Subcutaneous preadipocyte (primary cell): ENCODE data around the gene CFP. TPM values are rescaled to one million over a fixed set of nuclear protein-coding genes. Genes with fewer than 3 reads are reported as not detected.

Experiments used
- small RNA-seq: library from RNA; depleted of rRNA; stranded (forward); fragments of <200 nt; gene quantifications from one replicate; pipeline ENCODE3, GENCODE V24; 2012
- total RNA-seq: library from RNA; depleted of rRNA; stranded (reverse); fragments of >200 nt; gene quantifications from 2 replicates; pipeline ENCODE4 v1.2.3, GENCODE V29; 2012

The CFP gene
- total RNA-seq, result 0.37 and 0.39 TPM in 2 replicates

DNA sequence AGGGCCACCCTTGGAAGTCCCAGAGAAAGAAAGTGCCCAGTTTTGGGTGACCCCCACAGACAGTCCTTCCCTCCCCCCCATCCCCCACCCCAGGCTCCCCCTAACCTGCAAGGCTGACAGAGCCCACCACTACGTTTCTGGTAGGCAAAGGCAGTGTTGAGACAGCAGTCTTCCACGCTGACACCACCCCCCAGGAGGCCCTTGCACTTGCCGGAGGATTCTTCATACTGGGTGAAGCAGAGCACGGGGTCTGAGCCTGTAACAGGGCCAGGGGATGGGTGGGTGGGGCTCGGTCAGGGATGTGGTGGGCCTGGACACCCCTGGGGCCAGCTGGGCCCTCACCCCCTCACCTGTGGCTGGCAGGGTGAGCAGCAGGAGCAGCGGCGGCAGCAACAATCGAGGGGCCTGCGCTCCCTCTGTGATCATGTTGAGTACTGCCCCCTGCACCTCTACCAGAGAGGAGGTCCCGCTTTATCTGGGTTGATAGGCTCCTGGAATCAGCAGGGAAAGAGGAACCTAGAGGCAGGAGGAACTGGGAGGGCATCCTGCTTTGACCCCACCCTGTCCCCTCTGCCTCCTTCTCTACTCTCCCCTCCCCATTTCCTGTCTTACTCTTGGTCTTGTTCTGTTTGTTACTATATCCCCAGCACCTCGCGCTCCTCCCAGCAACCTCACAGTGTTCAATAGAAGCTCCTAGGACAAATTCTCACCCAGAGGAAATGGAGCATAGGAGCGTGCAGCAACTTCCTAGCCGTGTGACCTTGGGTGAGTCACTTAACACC is at the start of gene CFP:
Gene CFP (minus strand): TSS at position 512 of the 782 bp plus-strand sequence. CDS start 86 bp downstream, at position 426.

DNA sequence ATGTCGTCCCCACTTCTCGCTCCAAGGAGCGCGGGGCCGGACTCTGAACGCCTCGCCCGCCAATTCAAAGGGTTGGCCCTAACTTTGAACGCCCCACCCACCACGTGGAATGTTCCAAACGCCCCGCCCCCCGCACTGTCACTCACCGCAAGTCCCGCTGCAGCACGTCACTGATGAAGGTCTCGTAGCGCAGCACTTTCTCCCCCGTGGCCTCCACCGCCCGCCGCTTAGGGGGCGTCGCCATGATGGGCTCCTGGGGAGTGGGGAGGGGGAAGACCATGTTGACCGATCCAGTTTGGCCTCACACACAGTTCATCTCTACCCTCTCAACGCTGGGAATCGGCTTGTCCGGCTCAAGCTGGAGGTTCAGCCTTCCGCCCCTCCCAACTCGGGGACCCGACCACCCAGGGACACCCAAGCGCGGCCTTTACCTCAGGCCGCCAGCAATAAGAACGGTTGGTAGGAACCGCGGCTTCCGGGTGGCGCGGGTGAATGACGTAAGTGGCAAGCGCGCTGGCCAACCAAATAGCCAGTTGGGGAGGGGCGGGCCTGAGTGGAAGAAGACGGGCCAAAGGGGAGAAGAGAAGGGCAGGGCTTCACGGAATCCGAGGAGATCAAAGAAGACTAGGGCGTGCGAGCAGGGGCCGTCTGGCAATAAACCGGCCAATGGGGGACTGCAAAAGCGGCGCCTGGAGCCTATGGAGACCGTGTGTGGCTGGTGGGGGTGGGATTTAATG is 29.1 kb upstream of the CFP start, which contains the start of gene UXT:
Gene UXT (minus strand): TSS at position 497 of the 737 bp plus-strand sequence. CDS start 253 bp downstream, at position 244.

DNA sequence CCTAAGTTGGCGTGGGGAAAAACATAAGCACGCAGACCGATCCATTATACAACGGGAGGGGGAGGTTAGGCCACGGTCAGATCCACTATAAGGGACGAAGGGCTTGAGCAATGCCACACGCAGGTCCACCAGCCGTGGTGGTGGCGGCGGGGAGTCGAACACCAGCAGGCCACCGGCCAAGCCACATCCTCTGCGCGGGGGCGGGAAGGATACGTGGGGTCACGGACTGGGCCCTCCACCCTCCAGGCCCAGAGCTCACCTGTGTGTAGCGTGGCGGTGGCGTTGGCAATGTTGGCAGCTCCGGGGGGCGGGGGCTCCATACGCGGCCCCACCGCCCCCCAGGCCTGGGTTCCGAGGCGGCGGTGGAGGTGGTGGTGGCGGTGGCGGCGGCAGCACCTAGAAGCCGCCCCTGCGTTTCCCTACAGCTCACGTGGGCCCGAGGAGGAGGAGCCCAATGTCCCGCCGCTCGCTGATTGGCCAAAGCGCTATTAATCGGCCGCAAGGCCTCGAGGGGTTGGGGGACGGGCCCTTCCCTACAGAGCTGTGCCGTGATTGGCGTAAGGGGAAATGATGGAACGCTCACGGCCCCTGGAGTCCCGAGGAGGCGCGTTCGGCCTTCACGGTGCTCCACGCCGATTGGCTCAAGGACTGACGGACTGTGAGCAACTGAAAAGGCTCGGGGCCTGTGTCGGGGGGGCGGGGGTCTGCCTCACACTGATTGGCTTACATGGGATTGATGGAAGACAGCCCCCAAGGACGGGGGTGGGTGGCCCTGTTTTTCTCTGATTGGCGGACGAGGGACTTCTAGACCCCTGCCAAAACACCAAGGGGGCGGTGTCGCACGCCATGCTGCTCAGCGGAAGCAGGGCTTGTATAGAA is 20.7 kb upstream of the CFP start, which contains the start of gene ELK1:
Gene ELK1 (minus strand): TSS at position 400 of the 879 bp plus-strand sequence. CDS start 9,122 bp downstream, outside the sequence.

DNA sequence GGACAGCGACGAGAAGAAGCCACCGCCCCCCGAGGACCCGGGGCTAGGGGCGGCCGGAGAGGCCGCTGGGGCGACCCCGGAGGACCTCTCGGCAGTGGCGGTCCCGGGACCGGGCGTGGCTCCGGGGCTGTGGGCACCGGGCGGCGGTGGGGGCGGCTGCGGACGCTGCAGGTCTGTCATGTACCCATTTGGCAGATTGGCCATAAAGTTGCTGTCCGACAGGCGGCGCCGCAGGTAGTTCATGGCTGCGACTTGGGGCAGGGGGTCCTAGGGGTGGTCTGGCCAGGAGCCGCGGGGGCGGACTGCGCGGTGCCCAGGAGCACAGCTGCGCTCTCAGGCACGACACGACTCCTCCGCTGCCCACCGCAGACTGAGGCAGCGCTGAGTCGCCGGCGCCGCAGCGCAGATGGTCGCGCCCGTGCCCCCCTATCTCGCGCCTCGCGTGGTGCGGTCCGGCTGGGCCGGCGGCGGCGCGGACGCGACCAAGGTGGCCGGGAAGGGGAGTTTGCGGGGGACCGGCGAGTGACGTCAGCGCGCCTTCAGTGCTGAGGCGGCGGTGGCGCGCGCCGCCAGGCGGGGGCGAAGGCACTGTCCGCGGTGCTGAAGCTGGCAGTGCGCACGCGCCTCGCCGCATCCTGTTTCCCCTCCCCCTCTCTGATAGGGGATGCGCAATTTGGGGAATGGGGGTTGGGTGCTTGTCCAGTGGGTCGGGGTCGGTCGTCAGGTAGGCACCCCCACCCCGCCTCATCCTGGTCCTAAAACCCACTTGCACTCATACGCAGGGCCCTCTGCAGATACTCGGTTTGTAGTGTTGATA is 10.0 kb downstream of the CFP start, which contains the start of gene SYN1:
Gene SYN1 (minus strand): TSS at position 372 of the 817 bp plus-strand sequence. CDS start 129 bp downstream, at position 243.

DNA sequence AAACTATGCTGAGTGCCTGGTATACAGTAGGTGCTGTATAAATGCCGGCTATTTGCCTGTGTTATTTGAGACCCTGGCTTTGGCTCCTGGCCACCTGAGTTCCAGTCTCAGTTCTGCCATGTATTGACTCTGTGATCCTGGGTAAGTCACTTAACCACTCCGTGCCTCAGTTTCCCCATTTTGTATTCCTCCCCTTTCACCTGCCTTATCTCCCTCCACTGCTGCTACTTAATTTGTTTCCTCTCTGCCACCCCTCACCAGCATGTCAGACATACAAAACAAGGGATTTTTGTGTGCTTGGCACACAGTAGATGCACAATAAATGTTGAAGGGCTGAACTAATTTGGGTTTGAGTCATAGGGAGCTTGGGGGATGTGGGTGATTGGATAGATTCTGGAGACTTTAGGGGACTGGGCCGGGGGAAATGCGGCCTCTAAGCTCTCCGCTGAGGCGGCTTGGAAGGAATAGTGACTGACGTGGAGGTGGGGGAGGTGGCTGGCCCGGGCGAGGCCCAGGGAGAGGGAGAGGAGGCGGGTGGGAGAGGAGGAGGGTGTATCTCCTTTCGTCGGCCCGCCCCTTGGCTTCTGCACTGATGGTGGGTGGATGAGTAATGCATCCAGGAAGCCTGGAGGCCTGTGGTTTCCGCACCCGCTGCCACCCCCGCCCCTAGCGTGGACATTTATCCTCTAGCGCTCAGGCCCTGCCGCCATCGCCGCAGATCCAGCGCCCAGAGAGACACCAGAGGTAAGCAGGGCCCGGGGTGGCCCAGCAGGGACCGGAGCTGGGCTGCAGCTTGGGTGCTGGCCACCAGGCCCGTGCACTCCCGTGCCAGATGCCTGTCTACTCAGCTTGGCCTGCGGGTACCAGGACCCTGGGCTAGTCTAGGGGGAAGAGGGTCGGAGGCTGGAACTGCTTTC is 47.7 kb downstream of the CFP start, which contains the start of gene TIMP1:
Gene TIMP1 (plus strand): TSS at position 706 of the 917 bp plus-strand sequence. CDS start 980 bp downstream, outside the sequence.

Small RNA genes within 50 kb of the gene (small RNA-seq; reads per million reads assigned to genes)
- gene MIR4769, result not detected

Other genes with a start within 250 kb of the CFP start
- gene ZNF41, start 146.7 kb downstream of the CFP start, total RNA-seq, result 5.9 and 8.8 TPM in 2 replicates
- gene ARAF, start 68.7 kb downstream of the CFP start, total RNA-seq, result 17.6 and 18.0 TPM in 2 replicates
- 595 and 1,438 TPM in 2 replicates for gene TIMP1, start 47.5 kb downstream of the CFP start, total RNA-seq
- gene SYN1, start 10.1 kb downstream of the CFP start, total RNA-seq, result under 0.01 and 0.20 TPM in 2 replicates
- gene ELK1, start 20.6 kb upstream of the CFP start, total RNA-seq, result 23.9 and 31.5 TPM in 2 replicates
- 79.4 and 143 TPM in 2 replicates for gene UXT, start 29.2 kb upstream of the CFP start, total RNA-seq
- 4.0 and 5.9 TPM in 2 replicates for gene ZNF81, start 207.0 kb upstream of the CFP start, total RNA-seq